Endothelial cell (in vitro differentiated cells): ENCODE measurements around the gene OR4Q3. TPM values are rescaled to one million over a fixed set of nuclear protein-coding genes. Genes with fewer than 3 reads are reported as not detected.

ENCODE experiments used
- total RNA-seq: library from RNA; stranded (reverse); fragmentation: NEBNext Ultra II Directional; extraction: Animal tissue kit (Norgen Biotek cat#: 25700); gene quantifications from one replicate; pipeline ENCODE4 v1.2.1, GENCODE V29; 2021; ENCODE audit not compliant: unreplicated experiment

The OR4Q3 gene
- total RNA-seq, 1 donor from 2014 or later, result not detected

Other genes starting within 250 kb of the OR4Q3 start
- not detected for gene OR11H2, start 29.7 kb upstream of the OR4Q3 start, total RNA-seq
- gene OR4M1, start 29.9 kb downstream of the OR4Q3 start, total RNA-seq, result not detected
- gene OR4N2, start 60.2 kb downstream of the OR4Q3 start, total RNA-seq, result not detected
- gene OR4K2, start 131.6 kb downstream of the OR4Q3 start, total RNA-seq, result not detected
- gene OR4K5, start 177.0 kb downstream of the OR4Q3 start, total RNA-seq, result not detected
- not detected for gene OR4K1, start 187.3 kb downstream of the OR4Q3 start, total RNA-seq
- gene OR4K15, start 232.0 kb downstream of the OR4Q3 start, total RNA-seq, result not detected